GM12878 (cell line): ENCODE data around the gene PPP5C.

Source experiments
- EP300 ChIP-seq, 2 experiments: fragments of 150-350 bp in 1 of 2; IDR thresholded peaks; 2 replicates each; pipeline ENCODE4 v1.6.1; 2011 to 2012; ENCODE audit warnings: low read depth in 2 of 2, low read length in 2 of 2, borderline replicate concordance in 1 of 2, improper control_type of control experiment in 1 of 2, inconsistent platforms in 1 of 2; ENCODE audit not compliant: control insufficient read depth in 1 of 2
- TF ChIP-seq, protein P1 (sequence below), 3 experiments: IDR thresholded peaks in 2 of 3; conservative IDR thresholded peaks in 1 of 3; 2 replicates each; pipeline ENCODE4 v1.5.1; 2011; ENCODE audit warnings: low read depth in 3 of 3, low read length in 3 of 3, mild to moderate bottlenecking in 3 of 3, control low read depth in 2 of 3, moderate library complexity in 2 of 3, inconsistent platforms in 1 of 3, mixed read lengths in 1 of 3; ENCODE audit not compliant: control insufficient read depth in 2 of 3, insufficient read depth in 1 of 3; ENCODE audit errors: extremely low read depth in 1 of 3

DNA sequence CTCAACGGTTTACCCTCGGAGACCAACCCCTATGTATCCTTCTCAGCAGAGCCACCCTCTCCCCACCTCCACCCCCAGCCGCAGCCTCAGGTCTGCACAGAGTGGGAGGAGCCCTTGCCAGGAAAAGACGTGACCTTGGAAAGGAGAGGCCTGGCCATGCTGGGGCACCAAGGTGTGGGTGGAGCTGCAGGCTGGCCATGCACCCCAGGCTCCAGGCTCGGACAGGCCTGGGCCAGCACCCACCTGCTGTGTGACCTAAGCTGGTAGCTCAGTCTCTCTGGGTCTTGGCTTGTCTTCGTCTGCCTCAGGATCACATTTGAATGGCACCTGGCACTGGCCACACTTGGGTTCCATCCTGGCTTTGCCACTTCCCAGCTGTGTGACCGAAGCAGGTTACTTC is 37.0 kb downstream of the PPP5C start:
- TF ChIP-seq, protein P1, sequence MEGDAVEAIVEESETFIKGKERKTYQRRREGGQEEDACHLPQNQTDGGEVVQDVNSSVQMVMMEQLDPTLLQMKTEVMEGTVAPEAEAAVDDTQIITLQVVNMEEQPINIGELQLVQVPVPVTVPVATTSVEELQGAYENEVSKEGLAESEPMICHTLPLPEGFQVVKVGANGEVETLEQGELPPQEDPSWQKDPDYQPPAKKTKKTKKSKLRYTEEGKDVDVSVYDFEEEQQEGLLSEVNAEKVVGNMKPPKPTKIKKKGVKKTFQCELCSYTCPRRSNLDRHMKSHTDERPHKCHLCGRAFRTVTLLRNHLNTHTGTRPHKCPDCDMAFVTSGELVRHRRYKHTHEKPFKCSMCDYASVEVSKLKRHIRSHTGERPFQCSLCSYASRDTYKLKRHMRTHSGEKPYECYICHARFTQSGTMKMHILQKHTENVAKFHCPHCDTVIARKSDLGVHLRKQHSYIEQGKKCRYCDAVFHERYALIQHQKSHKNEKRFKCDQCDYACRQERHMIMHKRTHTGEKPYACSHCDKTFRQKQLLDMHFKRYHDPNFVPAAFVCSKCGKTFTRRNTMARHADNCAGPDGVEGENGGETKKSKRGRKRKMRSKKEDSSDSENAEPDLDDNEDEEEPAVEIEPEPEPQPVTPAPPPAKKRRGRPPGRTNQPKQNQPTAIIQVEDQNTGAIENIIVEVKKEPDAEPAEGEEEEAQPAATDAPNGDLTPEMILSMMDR (IDR thresholded peaks at IDR 0.05 in 2 of 3, conservative IDR thresholded peaks at IDR 0.05 in 1 of 3; ENCODE audit: control insufficient read depth in 2 of 3, extremely low read depth in 1 of 3, insufficient read depth in 1 of 3, low read depth in 3 of 3, low read length in 3 of 3) = no peak
- TF ChIP-seq EP300 (IDR thresholded peaks at IDR 0.05; ENCODE audit: borderline replicate concordance in 1 of 2, control insufficient read depth in 1 of 2, low read depth in 2 of 2, low read length in 2 of 2) = no peak
